HEK293 (cell line): ENCODE data around the gene ZC3H12C.

Source experiments
- ZNF18 ChIP-seq: fragments of 450-650 bp; formaldehyde crosslinking; IDR thresholded peaks from 2 replicates; pipeline ENCODE4 v1.5.1; 2016; ENCODE audit warnings: missing biosample characterization, missing genetic modification characterization

Gene ZC3H12C

GRCh38 chr11:110219006-110219785 is 126.0 kb downstream of the ZC3H12C start (continued):
- no peak for TF ChIP-seq ZNF18
